Smooth muscle cell (in vitro differentiated cells): ENCODE measurements around the gene DNAJC15. TPM values are rescaled to one million over a fixed set of nuclear protein-coding genes. Genes with fewer than 3 reads are reported as not detected.

Source experiments
- DNase-seq: peaks from one replicate; lab custom pipeline; 2025; ENCODE audit not compliant: unreplicated experiment; lab: John Stamatoyannopoulos, UW
- H2AFZ ChIP-seq: fragments of 200-600 bp; sonication (generic); 2 replicates; pipeline ENCODE4 v1.6.0; 2016; ENCODE audit warnings: antibody characterized with exemption, low read depth, mild to moderate bottlenecking
- H3F3A ChIP-seq: fragments of 200-600 bp; sonication (generic); 2 replicates; pipeline ENCODE4 v1.6.0; 2017; ENCODE audit warnings: antibody characterized with exemption, low read depth
- H3K27ac ChIP-seq: fragments of 200-600 bp; sonication (generic); 2 replicates; pipeline ENCODE4 v1.5.1; 2016; ENCODE audit warnings: low read depth, mild to moderate bottlenecking
- H3K27me3 ChIP-seq: fragments of 200-600 bp; sonication (generic); 2 replicates; pipeline ENCODE4 v1.6.1; 2016; ENCODE audit warnings: low read depth, mild to moderate bottlenecking
- H3K36me3 ChIP-seq: fragments of 200-600 bp; sonication (generic); 2 replicates; pipeline ENCODE4 v1.5.1; 2016; ENCODE audit warnings: low read depth
- H3K4me1 ChIP-seq: fragments of 200-600 bp; sonication (generic); 2 replicates; pipeline ENCODE4 v1.5.1; 2016; ENCODE audit warnings: low read depth
- H3K4me2 ChIP-seq: fragments of 200-600 bp; sonication (generic); 2 replicates; pipeline ENCODE4 v1.6.0; 2016; ENCODE audit warnings: mild to moderate bottlenecking
- H3K4me3 ChIP-seq: fragments of 200-600 bp; sonication (generic); 2 replicates; pipeline ENCODE4 v1.5.1; 2016; ENCODE audit warnings: mild to moderate bottlenecking
- H3K79me2 ChIP-seq: fragments of 200-600 bp; sonication (generic); 2 replicates; pipeline ENCODE4 v1.6.0; 2016; ENCODE audit warnings: low read depth, mild to moderate bottlenecking
- H3K9ac ChIP-seq: fragments of 200-600 bp; sonication (generic); 2 replicates; pipeline ENCODE4 v1.6.0; 2016; ENCODE audit warnings: low read depth
- H3K9me3 ChIP-seq: fragments of 200-600 bp; sonication (generic); replicated peaks from 2 replicates; pipeline ENCODE4 v1.5.1; 2016; ENCODE audit warnings: low read depth
- H4K20me1 ChIP-seq: fragments of 200-600 bp; sonication (generic); 2 replicates; pipeline ENCODE4 v1.6.0; 2016; ENCODE audit warnings: low read depth
- CTCF ChIP-seq: fragments of 200-600 bp; sonication (generic); IDR thresholded peaks from 2 replicates; pipeline ENCODE4 v1.5.1; 2017; ENCODE audit warnings: borderline replicate concordance, mild to moderate bottlenecking, antibody characterized with exemption; ENCODE audit not compliant: insufficient read depth, poor library complexity, severe bottlenecking
- WGBS: methylation state at CpG from one replicate; pipeline ENCODE4 v1.1.7; 2016; ENCODE audit warnings: low lambda C conversion rate; 5-methylcytosine and 5-hydroxymethylcytosine counted together
- polyA plus RNA-seq: library from polyadenylated mRNA; unstranded; fragments of >200 nt; fragmentation: Nextera tagmentation; extraction: Ambion mirVana; gene quantifications from 2 replicates; pipeline ENCODE4 v1.2.1, GENCODE V29; 2016
- total RNA-seq: library from RNA; depleted of rRNA; stranded (reverse); fragments of >200 nt; gene quantifications from 2 replicates; pipeline ENCODE4 v1.2.3, GENCODE V29; 2014

DNAJC15 gene
- total and polyA plus RNA-seq, 2 experiments from 2014 or later: 4.4 to 6.9 TPM

DNA sequence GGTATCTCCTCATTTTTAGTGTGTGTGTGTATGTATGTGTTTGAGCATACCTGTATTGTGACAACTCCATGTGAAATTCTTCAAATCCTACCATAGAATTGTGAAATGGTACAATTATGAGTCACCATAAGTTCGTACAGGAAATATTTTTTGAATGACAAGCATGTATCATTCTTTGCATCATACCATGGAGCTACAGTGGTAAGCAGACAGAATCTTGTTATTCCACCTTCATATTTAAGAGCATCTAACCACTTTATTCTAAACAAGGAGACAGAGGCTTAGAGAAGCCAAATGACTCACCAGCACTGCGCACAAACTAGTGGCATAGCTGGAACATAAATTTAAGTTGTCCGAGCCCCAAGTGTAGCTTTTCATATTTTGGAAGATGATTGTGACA, 26.8 kb upstream of the DNAJC15 start:
- peak overlapping the region; percentile 22 for H3K4me2 ChIP-seq
- no peak for DNase-seq
- TF ChIP-seq CTCF: no peak
- peak overlapping the region; percentile 56 for H3K27ac ChIP-seq
- H3K9ac ChIP-seq: no peak overlapping the region
- H3K27me3 ChIP-seq: no peaks in the 10 kb centered on the region
- WGBS: 49% methylated on average over 3 of the region's 3 CpGs
- no peak overlapping the region for H3K4me3 ChIP-seq
- H3K9me3 ChIP-seq: no peaks in the 10 kb centered on the region
- no peaks in the 10 kb centered on the region for H3K36me3 ChIP-seq
- peaks cover 4% of the 10 kb centered on the region for H3F3A ChIP-seq
- no peak overlapping the region for H2AFZ ChIP-seq
- peaks cover 12% of the 10 kb centered on the region for H3K4me1 ChIP-seq
- no peaks in the 10 kb centered on the region for H3K79me2 ChIP-seq
- no peaks in the 10 kb centered on the region for H4K20me1 ChIP-seq

DNA sequence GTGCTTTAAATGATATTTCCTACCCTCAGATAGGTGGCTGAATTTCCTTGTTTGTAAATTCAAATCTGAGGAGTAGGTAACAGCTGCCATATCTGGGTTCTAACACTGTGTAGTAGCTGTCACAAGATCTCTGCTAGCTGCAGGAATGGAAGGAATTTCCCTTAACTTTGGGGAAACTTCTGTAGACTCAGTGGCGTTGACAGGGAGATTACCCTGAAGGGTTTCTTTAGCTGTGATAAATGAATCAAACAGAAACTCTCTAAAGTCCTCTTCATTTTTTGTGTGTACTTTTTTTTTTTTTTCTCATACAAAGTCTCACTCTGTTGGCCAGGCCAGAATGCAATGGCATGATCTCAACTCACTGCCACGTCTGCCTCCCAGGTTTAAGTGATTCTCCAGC, 26.0 kb upstream of the DNAJC15 start:
- H3K27me3 ChIP-seq: no peaks in the 10 kb centered on the region
- no peaks in the 10 kb centered on the region for H3K79me2 ChIP-seq
- H3K36me3 ChIP-seq: no peaks in the 10 kb centered on the region
- peak overlapping the region; percentile 22 for H3K4me2 ChIP-seq
- H3K9me3 ChIP-seq: no peaks in the 10 kb centered on the region
- TF ChIP-seq CTCF: no peak
- no peaks in the 10 kb centered on the region for H4K20me1 ChIP-seq
- H3K4me3 ChIP-seq: no peak overlapping the region
- no peak overlapping the region for H2AFZ ChIP-seq
- 28% methylated on average over 2 of the region's 2 CpGs for WGBS
- peak overlapping the region; percentile 56 for H3K27ac ChIP-seq
- no peak for DNase-seq
- peaks cover 5% of the 10 kb centered on the region for H3K4me1 ChIP-seq
- H3F3A ChIP-seq: peaks cover 4% of the 10 kb centered on the region
- no peak overlapping the region for H3K9ac ChIP-seq

DNA sequence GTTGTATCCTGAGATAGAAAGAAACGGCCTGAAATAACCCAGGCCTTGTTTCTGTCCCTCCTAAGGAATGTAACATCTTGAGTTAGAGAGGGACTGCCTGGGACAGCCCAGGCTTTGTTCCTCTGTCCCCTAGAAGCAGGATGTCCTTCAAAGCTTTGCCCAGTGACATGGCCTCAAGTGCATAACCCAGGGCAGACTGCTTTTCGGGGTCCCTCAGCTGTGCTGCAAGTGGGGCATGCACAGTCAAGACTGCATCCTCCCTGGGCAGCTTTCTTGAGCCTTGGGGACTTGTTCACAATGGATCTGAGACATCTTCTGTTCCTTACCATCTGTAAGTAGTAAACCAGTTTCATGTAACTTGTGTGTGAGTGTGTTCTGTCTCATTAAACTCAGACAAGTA, 23.9 kb upstream of the DNAJC15 start:
- Histone ChIP-seq H3K27ac (no peak overlapping the region), H3K9ac (no peak overlapping the region), H2AFZ (no peak overlapping the region), H3K9me3 (no peaks in the 10 kb centered on the region), H3K79me2 (no peaks in the 10 kb centered on the region), H3K4me3 (no peak overlapping the region), H3K4me2 (no peak overlapping the region), H3F3A (peaks cover 4% of the 10 kb centered on the region), H3K36me3 (no peaks in the 10 kb centered on the region), H3K4me1 (no peaks in the 10 kb centered on the region), H4K20me1 (no peaks in the 10 kb centered on the region), H3K27me3 (no peaks in the 10 kb centered on the region)
- 57% methylated on average over 2 of the region's 2 CpGs for WGBS
- no peak for TF ChIP-seq CTCF
- no peak for DNase-seq

- Histone ChIP-seq H2AFZ (no peak overlapping the region), H3K36me3 (no peaks in the 10 kb centered on the region), H3K4me2 (no peak overlapping the region), H3K4me3 (no peak overlapping the region), H4K20me1 (no peaks in the 10 kb centered on the region), H3F3A (peaks cover 4% of the 10 kb centered on the region), H3K4me1 (no peaks in the 10 kb centered on the region), H3K27ac (no peak overlapping the region), H3K9ac (no peak overlapping the region), H3K27me3 (no peaks in the 10 kb centered on the region), H3K79me2 (no peaks in the 10 kb centered on the region), H3K9me3 (no peaks in the 10 kb centered on the region)
- DNase-seq: no peak
- no peak for TF ChIP-seq CTCF
- 71% methylated on average over 4 of the region's 4 CpGs for WGBS
Measured at GRCh38 chr13:43000676-43001075, 22.7 kb upstream of the DNAJC15 start.
